Fibroblast of villous mesenchyme (primary cell): ENCODE data around the gene LOXL3. TPM values are rescaled to one million over a fixed set of nuclear protein-coding genes. Genes with fewer than 3 reads are reported as not detected.

Experiments
- DNase-seq: peaks from one replicate; pipeline ENCODE4 v3.0.0-alpha.2; 2010; ENCODE audit warnings: low read depth
- H3K4me3 ChIP-seq: 2 replicates; pipeline ENCODE4 v1.5.1; 2011; ENCODE audit warnings: low read depth, mild to moderate bottlenecking, low read length
- CTCF ChIP-seq: IDR thresholded peaks from 2 replicates; pipeline ENCODE4 v1.5.1; 2012; ENCODE audit warnings: low read depth, mild to moderate bottlenecking, low read length; ENCODE audit not compliant: insufficient read depth
- total RNA-seq: library from RNA; depleted of rRNA; stranded (reverse); fragments of >200 nt; gene quantifications from 2 replicates; pipeline ENCODE4 v1.2.3, GENCODE V29; 2012

LOXL3 gene
- total RNA-seq, 1 donor = 9.9 TPM

- DNase-seq = no peak
- no peak overlapping the region for H3K4me3 ChIP-seq
- no peak for TF ChIP-seq CTCF
Observed at GRCh38 chr2:74542978-74543377, 10.8 kb downstream of the LOXL3 start.

DNA sequence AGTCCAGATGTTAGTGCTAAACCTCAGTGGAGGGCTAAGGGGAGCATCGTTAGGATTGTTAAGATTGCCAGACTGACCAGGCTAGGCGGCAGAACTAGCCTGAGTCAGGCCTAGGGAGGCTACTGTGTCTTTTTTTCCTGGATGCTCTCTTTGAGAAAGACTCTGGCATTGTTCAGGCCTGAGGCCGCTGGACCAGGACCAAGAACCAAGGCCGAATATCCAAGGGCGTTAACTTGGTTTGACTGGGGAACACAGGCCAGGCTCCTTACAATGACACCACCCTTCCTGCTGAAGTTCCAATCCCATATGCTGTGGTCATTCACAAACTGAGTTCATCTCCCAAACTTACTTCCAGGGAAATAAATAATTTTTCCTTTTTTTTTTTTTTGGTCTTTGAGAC is 13.5 kb downstream of the LOXL3 start:
- no peak overlapping the region for H3K4me3 ChIP-seq
- TF ChIP-seq CTCF = no peak
- DNase-seq = no peak

DNA sequence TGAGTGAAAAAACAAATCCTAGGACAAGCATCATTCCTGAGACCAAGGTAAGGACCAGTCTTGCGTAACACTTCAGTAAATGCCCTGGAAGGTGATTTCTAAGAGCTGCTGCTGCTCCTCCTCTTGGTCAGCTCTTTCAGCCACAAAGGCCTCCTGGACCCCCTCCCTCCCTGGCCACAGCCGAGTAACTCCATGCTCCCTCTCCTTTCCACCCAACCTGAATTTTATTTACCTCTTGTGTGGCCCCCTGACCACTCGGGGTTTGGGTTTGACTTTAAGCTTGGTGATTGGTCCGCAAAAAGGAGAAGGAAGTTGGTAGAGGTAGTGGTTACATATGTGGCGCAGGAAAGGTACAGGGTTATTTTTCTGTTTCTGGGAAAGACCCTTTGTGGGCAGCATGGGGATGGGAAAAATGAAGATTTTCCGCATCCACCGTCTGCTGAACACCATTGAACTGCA is 14.8 kb downstream of the LOXL3 start:
- no peak for DNase-seq
- no peak overlapping the region for H3K4me3 ChIP-seq
- no peak for TF ChIP-seq CTCF

GRCh38 chr2:74537140-74537539 is 16.6 kb downstream of the LOXL3 start:
- DNase-seq = no peak
- no peak overlapping the region for H3K4me3 ChIP-seq
- TF ChIP-seq CTCF = no peak

DNA sequence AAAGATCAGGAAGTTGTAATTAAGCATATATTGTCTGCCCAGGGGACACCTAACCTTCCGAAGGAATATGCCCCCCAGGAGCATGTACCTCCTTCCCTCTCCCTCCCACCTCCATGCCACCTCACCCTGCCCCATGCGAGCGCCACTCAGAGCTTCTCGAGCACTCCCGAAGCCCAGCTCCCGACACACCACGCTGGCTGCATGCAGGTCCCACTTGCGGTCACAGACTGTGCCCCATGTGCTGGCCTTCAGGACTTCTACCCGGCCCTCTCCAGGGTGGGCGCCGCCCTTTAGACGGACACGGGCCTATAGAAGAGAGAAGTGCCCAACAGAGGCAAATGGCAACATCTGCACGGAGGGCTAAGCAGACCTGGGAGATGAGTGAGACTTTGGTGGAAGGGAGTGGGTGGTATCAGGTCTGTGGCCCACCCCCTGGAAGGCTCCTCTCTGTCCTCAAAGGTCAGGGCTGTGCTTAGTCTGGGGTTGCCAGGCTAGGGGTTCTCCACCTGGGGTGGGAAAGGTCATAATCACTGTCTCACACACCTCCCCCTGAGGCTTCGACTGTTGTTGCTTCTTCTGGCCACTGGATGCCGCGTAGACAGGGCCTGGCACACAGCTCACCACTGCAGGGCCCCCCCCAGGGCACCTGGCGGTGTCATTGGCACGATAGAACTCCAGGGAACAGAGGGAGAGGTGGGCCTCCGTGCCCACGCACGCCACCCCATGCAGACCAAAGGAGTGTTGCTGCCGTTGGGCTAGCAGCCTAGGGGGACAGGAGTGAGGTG is 17.4 kb downstream of the LOXL3 start:
- no peak overlapping the region for H3K4me3 ChIP-seq
- no peak for DNase-seq
- TF ChIP-seq CTCF = no peak

- no peak for TF ChIP-seq CTCF
- no peak overlapping the region for H3K4me3 ChIP-seq
- DNase-seq = no peak
Observed at GRCh38 chr2:74535440-74535965, 18.2 kb downstream of the LOXL3 start.
